Limb (tissue), 2 donors: ENCODE data around the gene BFSP1.

ENCODE experiments used
- DNase-seq, 2 donors: peaks; one replicate each; pipeline ENCODE4 v3.0.0-alpha.2; 2016; ENCODE audit errors: extremely low spot score in 2 of 2

Gene BFSP1

GRCh38 chr20:17499041-17499440, 32.1 kb downstream of the BFSP1 start:
- DNase-seq = no peak

- DNase-seq = peak in 1 of 2 donors; percentile 15
Measured at GRCh38 chr20:17498641-17499040, 32.5 kb downstream of the BFSP1 start.

GRCh38 chr20:17497821-17498580, 33.2 kb downstream of the BFSP1 start:
- peak; percentile 21 to 29 for DNase-seq

- peak in 1 of 2 donors; percentile 14 for DNase-seq
Measured at GRCh38 chr20:17495826-17496225, 35.4 kb downstream of the BFSP1 start.

- no peak for DNase-seq
Measured at GRCh38 chr20:17494201-17494600, 37.0 kb downstream of the BFSP1 start.

- DNase-seq = no peak
Measured at GRCh38 chr20:17493173-17493572, 38.0 kb downstream of the BFSP1 start.

- no peak for DNase-seq
Measured at GRCh38 chr20:17491488-17491887, 39.7 kb downstream of the BFSP1 start.

- no peak for DNase-seq
Measured at GRCh38 chr20:17491041-17491440, 40.1 kb downstream of the BFSP1 start.

GRCh38 chr20:17490501-17490900, 40.7 kb downstream of the BFSP1 start:
- no peak for DNase-seq

GRCh38 chr20:17488916-17489600, 42.1 kb downstream of the BFSP1 start:
- no peak for DNase-seq

GRCh38 chr20:17485017-17485416, 46.2 kb downstream of the BFSP1 start:
- no peak for DNase-seq

GRCh38 chr20:17482536-17482935, 48.6 kb downstream of the BFSP1 start:
- peak; percentile 4 to 23 for DNase-seq

GRCh38 chr20:17481661-17482060, 49.5 kb downstream of the BFSP1 start:
- DNase-seq = peak in 1 of 2 donors; percentile 26

GRCh38 chr20:17480696-17481095, 50.5 kb downstream of the BFSP1 start:
- peak in 1 of 2 donors; percentile 14 for DNase-seq

- peak in 1 of 2 donors; percentile 9 for DNase-seq
Measured at GRCh38 chr20:17479063-17479657, 52.0 kb downstream of the BFSP1 start.

- DNase-seq = peak in 1 of 2 donors; percentile 51
Measured at GRCh38 chr20:17473659-17474058, 57.5 kb downstream of the BFSP1 start.

- DNase-seq = no peak
Measured at GRCh38 chr20:17471606-17472187, 59.5 kb downstream of the BFSP1 start.

GRCh38 chr20:17470973-17471372, 60.2 kb downstream of the BFSP1 start:
- no peak for DNase-seq

GRCh38 chr20:17470521-17470920, 60.7 kb downstream of the BFSP1 start:
- DNase-seq = no peak

GRCh38 chr20:17469246-17470030, 61.7 kb downstream of the BFSP1 start:
- DNase-seq = no peak
